NOMO-1 (cell line): ENCODE results near the gene ADIPOQ.
"Not testable (repeated sequence)": the region's sequence is repeated elsewhere in the genome, so short reads cannot be mapped to it uniquely, and the experiment has no call there.

Source experiments
- DNase-seq, 2 experiments: peaks; one replicate each; lab custom pipeline; 2025; ENCODE audit not compliant: unreplicated experiment in 2 of 2; lab: John Stamatoyannopoulos, UW

The ADIPOQ gene

GRCh38 chr3:186896006-186896405 is 53.5 kb downstream of the ADIPOQ start:
- DNase-seq = no peak

- DNase-seq = no peak
Measured at GRCh38 chr3:186896875-186897274, 54.4 kb downstream of the ADIPOQ start.

GRCh38 chr3:186901135-186901734 is 58.7 kb downstream of the ADIPOQ start:
- peak; percentile 23 to 31 for DNase-seq

GRCh38 chr3:186902154-186902553 is 59.6 kb downstream of the ADIPOQ start:
- DNase-seq = no peak

- DNase-seq = no peak
Measured at GRCh38 chr3:186902713-186903112, 60.2 kb downstream of the ADIPOQ start.

GRCh38 chr3:186903676-186904075 is 61.2 kb downstream of the ADIPOQ start:
- DNase-seq = not testable (repeated sequence)

DNA sequence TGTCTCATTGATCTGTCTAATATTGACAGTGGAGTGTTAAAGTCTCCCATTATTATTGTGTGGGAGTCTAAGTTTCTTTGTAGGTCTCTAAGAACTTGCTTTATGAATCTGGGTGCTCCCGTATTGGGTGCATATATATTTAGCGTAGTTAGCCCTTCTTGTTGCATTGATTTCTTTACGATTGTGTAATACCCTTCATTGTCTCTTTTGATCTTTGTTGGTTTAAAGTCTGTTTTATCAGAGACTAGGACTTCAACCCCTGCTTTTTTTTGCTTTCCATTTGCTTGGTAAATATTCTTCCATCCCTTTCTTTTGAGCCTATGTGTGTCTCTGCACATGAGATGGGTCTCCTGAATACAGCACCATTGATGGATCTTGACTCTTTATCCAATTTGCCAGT is 64.6 kb downstream of the ADIPOQ start:
- DNase-seq = not testable (repeated sequence)
